Measurements from ENCODE around the gene KRTAP4-4. TPM values are rescaled to one million over a fixed set of nuclear protein-coding genes. Genes with fewer than 3 reads are reported as not detected.
"Not testable (repeated sequence)": the region's sequence is repeated elsewhere in the genome, so short reads cannot be mapped to it uniquely, and the experiment has no call there.

KRTAP4-4 gene
- not detected for polyA plus RNA-seq (2012; ENCODE audit: insufficient read depth, insufficient read length)

DNA sequence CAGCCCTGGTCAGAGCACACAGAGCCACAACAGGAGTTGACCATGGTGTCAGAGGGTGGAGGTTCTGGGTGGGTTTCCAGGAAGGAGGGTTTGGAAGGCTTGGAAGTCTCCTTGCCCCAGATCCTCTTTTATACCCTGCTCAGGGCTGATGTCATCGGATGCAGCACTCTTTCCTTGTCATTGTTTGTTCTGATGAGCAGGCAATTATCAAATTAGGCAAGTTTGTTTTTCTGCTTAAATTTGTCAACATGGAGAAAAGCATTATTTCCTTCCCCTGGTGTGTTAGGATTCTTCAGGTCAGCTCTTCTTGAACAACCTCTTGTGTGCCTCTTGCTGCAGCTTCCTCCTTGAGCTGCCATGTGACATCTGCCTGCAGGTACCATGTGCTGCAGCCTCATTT, at the start of gene KRTAP4-4:
Gene KRTAP4-4 (minus strand): TSS at position 101 of the 400 bp plus-strand sequence. CDS start 57 bp downstream, at position 44.
- no peak within 1 kb of the TSS for H3K4me3 ChIP-seq (ENCODE audit: low read length)
- DNase-seq (ENCODE audit: low read depth, low spot score) = no peak

DNA sequence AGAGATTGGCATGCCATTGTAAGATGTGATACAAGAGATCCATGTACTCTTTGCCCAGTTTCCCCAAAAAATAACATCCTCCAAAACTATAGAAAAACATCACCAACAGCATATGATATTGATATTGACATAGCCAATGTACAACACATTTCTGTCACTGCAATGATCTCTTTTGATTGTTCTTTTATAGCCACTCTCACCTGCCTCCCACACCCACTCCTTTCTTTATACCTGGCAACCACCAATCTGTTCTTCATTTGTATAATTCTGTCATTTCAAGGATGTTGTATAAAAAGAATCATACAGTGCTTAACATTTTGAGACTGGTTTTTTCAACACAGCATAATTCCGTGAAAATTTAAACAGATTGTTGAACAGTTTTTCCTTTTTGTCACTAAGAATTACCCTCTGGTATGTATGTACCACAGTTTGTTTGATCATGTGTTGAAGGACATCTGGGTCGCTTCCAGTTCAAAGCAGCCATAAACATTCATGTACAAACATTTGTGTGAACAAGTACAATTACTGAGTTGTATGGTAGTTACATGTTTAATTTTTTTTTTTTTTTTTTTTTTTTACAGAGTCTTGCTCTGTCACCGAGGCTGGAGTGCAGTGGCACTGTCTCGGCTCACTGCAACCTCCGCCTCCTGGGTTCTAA, 39.0 kb upstream of the KRTAP4-4 start:
- no peak overlapping the region for H3K4me3 ChIP-seq (ENCODE audit: low read length)
- DNase-seq (ENCODE audit: low read depth, low spot score) = no peak

DNA sequence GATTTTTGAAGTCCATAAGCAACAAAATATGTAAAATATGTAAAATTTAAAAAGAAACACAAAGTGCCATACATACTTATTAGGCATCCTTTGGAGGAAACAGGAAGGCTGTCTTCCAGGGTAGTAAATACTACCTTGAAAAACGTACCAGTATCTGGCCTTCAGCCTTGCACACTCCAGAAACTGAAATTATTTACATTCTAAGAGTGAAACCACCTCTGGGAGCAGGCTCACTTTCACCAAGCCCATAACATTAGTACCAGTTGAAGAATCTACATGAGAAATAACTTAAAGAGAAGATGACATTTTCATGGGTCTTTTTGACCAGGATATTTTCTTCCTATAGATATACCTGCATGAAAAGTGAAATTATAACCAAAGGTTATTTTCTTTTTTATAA, 35.5 kb upstream of the KRTAP4-4 start:
- DNase-seq (ENCODE audit: low read depth, low spot score) = no peak
- no peak overlapping the region for H3K4me3 ChIP-seq (ENCODE audit: low read length)

DNA sequence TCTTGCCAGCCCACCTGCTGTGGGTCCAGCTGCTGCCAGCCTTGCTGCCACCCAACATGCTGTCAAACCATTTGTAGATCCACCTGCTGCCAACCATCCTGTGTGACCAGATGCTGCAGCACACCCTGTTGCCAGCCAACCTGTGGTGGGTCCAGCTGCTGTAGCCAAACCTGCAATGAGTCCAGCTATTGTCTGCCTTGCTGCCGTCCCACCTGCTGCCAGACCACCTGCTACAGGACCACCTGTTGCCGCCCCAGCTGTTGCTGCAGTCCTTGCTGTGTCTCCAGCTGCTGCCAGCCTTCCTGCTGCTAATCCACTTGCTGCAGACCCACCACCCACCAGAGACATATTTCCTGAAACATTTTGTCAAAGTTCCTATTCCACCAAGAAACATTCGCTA, 29.8 kb upstream of the KRTAP4-4 start:
- no peak for DNase-seq (ENCODE audit: low read depth, low spot score)
- H3K4me3 ChIP-seq (ENCODE audit: low read length) = no peak overlapping the region

GRCh38 chr17:41189837-41190318, 29.3 kb upstream of the KRTAP4-4 start, which contains the start of gene KRTAP9-1:
Gene KRTAP9-1, plus strand, starts transcription at chr17:41189887. Its CDS starts 0 bp downstream, at chr17:41189887.
- H3K4me3 ChIP-seq (ENCODE audit: low read length); DNase-seq (ENCODE audit: low read depth, low spot score): not testable (repeated sequence)

DNA sequence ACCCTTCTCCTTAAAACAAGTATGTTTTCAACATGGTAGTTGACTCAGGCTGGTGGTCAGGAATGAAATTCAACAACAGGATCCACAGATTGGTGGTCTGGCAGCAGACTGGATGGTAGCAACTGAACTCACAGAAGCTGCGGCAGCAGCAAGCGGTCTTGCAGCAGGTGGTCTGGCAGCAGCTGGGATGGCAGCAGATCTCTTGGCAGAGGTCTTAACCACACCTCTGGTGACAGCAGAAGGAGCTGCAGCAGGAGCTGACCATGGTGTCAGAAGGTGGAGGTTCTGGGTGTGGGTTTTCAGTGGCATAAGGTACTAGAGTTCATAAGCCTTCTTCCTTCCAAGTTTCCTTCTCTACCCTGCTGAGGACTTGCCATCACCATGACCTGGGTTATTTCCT, 26.3 kb upstream of the KRTAP4-4 start:
- no peak for DNase-seq (ENCODE audit: low read depth, low spot score)
- no peak overlapping the region for H3K4me3 ChIP-seq (ENCODE audit: low read length)

- no peak for DNase-seq (ENCODE audit: low read depth, low spot score)
- H3K4me3 ChIP-seq (ENCODE audit: low read length) = no peak overlapping the region
Measured at GRCh38 chr17:41185001-41185400, 24.5 kb upstream of the KRTAP4-4 start.

GRCh38 chr17:41184480-41184961, 24.0 kb upstream of the KRTAP4-4 start, which contains the start of gene KRTAP4-1:
Gene KRTAP4-1, minus strand, starts transcription at chr17:41184911. Its CDS starts 57 bp downstream, at chr17:41184854.
- H3K4me3 ChIP-seq (ENCODE audit: low read length) = no peak within 1 kb of the TSS
- DNase-seq (ENCODE audit: low read depth, low spot score) = no peak

GRCh38 chr17:41178843-41179616, 18.5 kb upstream of the KRTAP4-4 start:
- no peak for DNase-seq (ENCODE audit: low read depth, low spot score)
- H3K4me3 ChIP-seq (ENCODE audit: low read length) = no peak overlapping the region

DNA sequence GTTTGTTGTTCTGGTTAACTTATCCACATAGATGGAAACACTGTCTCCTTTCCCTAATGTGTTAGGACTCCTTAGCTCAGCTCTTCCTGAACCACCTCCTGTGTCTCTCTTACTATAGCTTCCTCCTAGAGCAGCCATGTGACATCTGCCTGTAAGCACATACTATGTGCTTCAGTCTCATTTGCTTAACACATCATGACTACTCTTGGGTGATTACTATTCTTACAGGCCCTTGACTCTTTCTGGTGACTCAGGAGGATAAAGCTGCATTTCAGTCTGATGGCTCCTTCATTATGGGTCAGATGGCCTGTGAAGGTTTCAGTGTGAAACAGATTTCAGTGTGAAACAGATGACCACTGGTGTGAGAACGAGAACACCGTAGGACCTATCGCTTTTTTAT, 17.8 kb upstream of the KRTAP4-4 start:
- H3K4me3 ChIP-seq (ENCODE audit: low read length) = no peak overlapping the region
- no peak for DNase-seq (ENCODE audit: low read depth, low spot score)

GRCh38 chr17:41177727-41178271, 17.3 kb upstream of the KRTAP4-4 start, which contains the start of gene KRTAP4-2:
Gene KRTAP4-2, minus strand, starts transcription at chr17:41178221. Its CDS starts 57 bp downstream, at chr17:41178164.
- DNase-seq (ENCODE audit: low read depth, low spot score) = no peak
- no peak within 1 kb of the TSS for H3K4me3 ChIP-seq (ENCODE audit: low read length)

DNA sequence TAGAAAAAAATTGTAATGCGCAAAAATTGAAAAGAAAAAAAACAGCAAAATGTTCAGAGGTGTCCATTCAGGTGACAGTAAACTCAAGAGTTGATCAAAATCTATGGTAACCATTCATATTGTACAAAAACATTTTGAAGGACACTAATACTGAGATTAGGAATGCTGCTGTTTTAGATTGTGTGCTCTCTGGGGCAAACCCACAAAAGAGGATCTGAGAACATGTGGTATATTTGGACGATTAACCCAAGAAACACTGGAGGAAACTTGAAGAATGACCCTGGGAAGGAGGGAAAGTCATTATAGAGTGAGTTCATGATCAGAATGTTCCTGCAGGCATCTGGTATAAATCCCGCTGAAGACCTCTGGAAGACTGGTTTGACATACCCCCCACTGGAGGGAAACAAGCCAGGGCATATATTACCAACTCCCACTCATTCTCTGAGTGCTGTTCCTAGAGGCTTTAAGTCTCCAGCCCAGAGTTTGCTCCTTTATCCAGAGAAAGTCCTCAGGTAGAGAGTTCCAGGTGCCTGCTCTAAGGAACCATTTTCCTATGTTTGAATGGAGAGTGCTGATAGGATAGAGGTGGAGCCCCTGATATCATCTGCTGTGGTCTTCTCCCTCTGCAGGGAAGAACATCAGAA, 16.3 kb upstream of the KRTAP4-4 start:
- DNase-seq (ENCODE audit: low read depth, low spot score) = no peak
- no peak overlapping the region for H3K4me3 ChIP-seq (ENCODE audit: low read length)

DNA sequence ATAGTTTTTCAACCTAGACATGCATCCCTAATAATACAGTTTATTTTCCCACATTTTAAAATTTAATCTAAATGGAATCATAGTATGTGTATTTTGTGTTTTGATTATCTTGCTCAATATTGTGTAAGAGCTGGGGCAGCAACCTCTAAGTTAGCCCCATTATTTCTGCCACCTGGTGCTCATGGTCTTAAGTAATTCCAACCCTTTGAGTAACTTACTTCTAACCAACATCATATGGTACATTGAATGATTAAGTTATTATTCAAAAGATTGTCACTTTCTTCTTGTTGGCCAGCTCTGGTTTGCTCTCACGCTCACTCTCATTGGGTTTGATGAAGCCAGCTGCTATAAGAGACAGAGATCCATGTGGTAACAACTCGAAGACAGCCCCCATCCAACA, 11.3 kb upstream of the KRTAP4-4 start:
- no peak overlapping the region for H3K4me3 ChIP-seq (ENCODE audit: low read length)
- DNase-seq (ENCODE audit: low read depth, low spot score) = no peak

GRCh38 chr17:41168121-41168520, 7.6 kb upstream of the KRTAP4-4 start, which contains the start of gene KRTAP4-3:
Gene KRTAP4-3, minus strand, starts transcription at chr17:41168221. Its CDS starts 49 bp downstream, at chr17:41168172.
- no peak for DNase-seq (ENCODE audit: low read depth, low spot score)
- no peak within 1 kb of the TSS for H3K4me3 ChIP-seq (ENCODE audit: low read length)

- no peak for DNase-seq (ENCODE audit: low read depth, low spot score)
- no peak overlapping the region for H3K4me3 ChIP-seq (ENCODE audit: low read length)
Measured at GRCh38 chr17:41167561-41167960, 7.0 kb upstream of the KRTAP4-4 start.

DNA sequence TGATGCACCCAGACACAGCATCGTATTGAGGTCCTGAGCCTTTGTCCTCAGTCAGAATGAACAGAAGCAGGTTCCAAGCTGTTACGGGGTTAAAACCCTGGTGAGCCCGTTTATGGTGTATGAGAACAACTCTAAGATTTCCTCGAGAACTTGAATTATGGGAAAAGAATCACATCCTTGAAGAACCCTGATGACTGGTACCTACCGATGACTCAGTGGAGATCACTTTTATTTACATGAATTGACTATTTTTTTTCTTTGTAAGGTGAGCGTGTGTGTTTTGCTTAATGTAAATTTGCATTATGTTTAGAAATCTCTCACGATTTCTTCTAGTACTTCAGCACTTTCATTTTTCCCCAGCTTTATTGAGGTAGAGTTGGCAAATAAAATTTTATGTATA, 3.3 kb upstream of the KRTAP4-4 start:
- DNase-seq (ENCODE audit: low read depth, low spot score) = no peak
- H3K4me3 ChIP-seq (ENCODE audit: low read length) = no peak overlapping the region

DNA sequence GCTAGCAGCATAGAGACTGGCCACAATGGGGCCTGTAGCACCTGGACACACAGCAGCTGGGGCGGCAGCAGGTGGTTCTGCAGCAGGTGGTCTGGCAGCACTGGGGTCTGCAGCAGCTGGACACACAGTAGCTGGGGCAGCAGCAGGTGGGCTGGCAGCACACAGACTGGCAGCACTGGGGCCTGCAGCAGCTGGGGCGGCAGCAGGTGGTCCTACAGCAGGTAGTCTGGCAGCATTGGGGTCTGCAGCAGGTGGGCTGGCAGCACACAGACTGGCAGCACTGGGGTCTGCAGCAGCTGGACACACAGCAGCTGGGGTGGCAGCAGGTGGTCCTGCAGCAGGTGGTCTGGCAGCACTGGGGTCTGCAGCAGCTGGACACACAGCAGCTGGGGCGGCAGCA, 358 bp downstream of the KRTAP4-4 start:
- H3K4me3 ChIP-seq (ENCODE audit: low read length); DNase-seq (ENCODE audit: low read depth, low spot score): not testable (repeated sequence)

- no peak overlapping the region for H3K4me3 ChIP-seq (ENCODE audit: low read length)
- no peak for DNase-seq (ENCODE audit: low read depth, low spot score)
Measured at GRCh38 chr17:41153856-41154255, 6.7 kb downstream of the KRTAP4-4 start.

GRCh38 chr17:41151525-41151924, 9.0 kb downstream of the KRTAP4-4 start:
- DNase-seq (ENCODE audit: low read depth, low spot score) = no peak
- H3K4me3 ChIP-seq (ENCODE audit: low read length) = no peak overlapping the region
